Stimulated activated CD8-positive, alpha-beta memory T cell treated with anti-CD3 and anti-CD28 coated beads, Interleukin-4, amount 100 ng/mL, for 4 hours (primary cell): ENCODE measurements around the gene GSTT2B.
A peak's percentile ranks its signal among the peaks of the same experiment; 100 is the strongest.
"Not testable (repeated sequence)": the region's sequence is repeated elsewhere in the genome, so short reads cannot be mapped to it uniquely, and the experiment has no call there.

Experiments used
- DNase-seq, 2 donors: peaks; one replicate each; pipeline ENCODE4 v3.0.0-alpha.2; 2020; ENCODE audit warnings: low read depth in 2 of 2, low spot score in 1 of 2

Gene GSTT2B

GRCh38 chr22:23986089-23986488 lies 25.1 kb upstream of the GSTT2B start:
- not testable (repeated sequence) for DNase-seq

GRCh38 chr22:23984430-23984829 lies 23.4 kb upstream of the GSTT2B start:
- no peak for DNase-seq

- not testable (repeated sequence) for DNase-seq
Measured at GRCh38 chr22:23980567-23980966, 19.6 kb upstream of the GSTT2B start.

- DNase-seq = not testable (repeated sequence)
Measured at GRCh38 chr22:23979557-23980240, 18.7 kb upstream of the GSTT2B start, which contains the start of gene GSTT2. GSTT2 (plus strand) TSS chr22:23980134.

- not testable (repeated sequence) for DNase-seq
Measured at GRCh38 chr22:23977304-23977703, 16.3 kb upstream of the GSTT2B start.

GRCh38 chr22:23974836-23975352 lies 13.9 kb upstream of the GSTT2B start:
- not testable (repeated sequence) for DNase-seq

- DNase-seq = not testable (repeated sequence)
Measured at GRCh38 chr22:23974345-23974744, 13.3 kb upstream of the GSTT2B start, which contains the start of gene DDT. DDT (minus strand) TSS chr22:23974441; CDS start chr22:23974414, 27 bp downstream.

GRCh38 chr22:23971927-23972326 lies 10.9 kb upstream of the GSTT2B start:
- DNase-seq = not testable (repeated sequence)

- DNase-seq = no peak
Measured at GRCh38 chr22:23970816-23971486, 10.0 kb upstream of the GSTT2B start.

- no peak for DNase-seq
Measured at GRCh38 chr22:23970201-23970641, 9.2 kb upstream of the GSTT2B start.

- no peak for DNase-seq
Measured at GRCh38 chr22:23969071-23969470, 8.1 kb upstream of the GSTT2B start.

GRCh38 chr22:23966568-23966967 lies 5.6 kb upstream of the GSTT2B start, which contains the start of gene DDTL:
DDTL (plus strand) TSS chr22:23966888; CDS start chr22:23966915, 27 bp downstream.
- DNase-seq = not testable (repeated sequence)

GRCh38 chr22:23966094-23966493 lies 5.1 kb upstream of the GSTT2B start:
- not testable (repeated sequence) for DNase-seq

GRCh38 chr22:23956301-23956900 lies 4.6 kb downstream of the GSTT2B start:
- DNase-seq = peak; percentile 27 to 80

- not testable (repeated sequence) for DNase-seq
Measured at GRCh38 chr22:23955886-23956285, 5.1 kb downstream of the GSTT2B start.

GRCh38 chr22:23954991-23955305 lies 6.0 kb downstream of the GSTT2B start:
- not testable (repeated sequence) for DNase-seq

- not testable (repeated sequence) for DNase-seq
Measured at GRCh38 chr22:23954193-23954990, 6.6 kb downstream of the GSTT2B start.

- DNase-seq = not testable (repeated sequence)
Measured at GRCh38 chr22:23953485-23953884, 7.5 kb downstream of the GSTT2B start.

- DNase-seq = not testable (repeated sequence)
Measured at GRCh38 chr22:23952794-23953405, 8.1 kb downstream of the GSTT2B start.

GRCh38 chr22:23951383-23951782 lies 9.6 kb downstream of the GSTT2B start:
- DNase-seq = not testable (repeated sequence)
